Fibroblast of villous mesenchyme (primary cell): ENCODE data around the gene LMF2. TPM values are rescaled to one million over a fixed set of nuclear protein-coding genes. Genes with fewer than 3 reads are reported as not detected.
A peak's percentile ranks its signal among the peaks of the same experiment; 100 is the strongest.

ENCODE experiments used
- DNase-seq: peaks from one replicate; pipeline ENCODE4 v3.0.0-alpha.2; 2010; ENCODE audit warnings: low read depth
- H3K4me3 ChIP-seq: 2 replicates; pipeline ENCODE4 v1.5.1; 2011; ENCODE audit warnings: low read depth, mild to moderate bottlenecking, low read length
- total RNA-seq: library from RNA; depleted of rRNA; stranded (reverse); fragments of >200 nt; gene quantifications from 2 replicates; pipeline ENCODE4 v1.2.3, GENCODE V29; 2012
- TF ChIP-seq, protein P1 (sequence below): IDR thresholded peaks from 2 replicates; pipeline ENCODE4 v1.5.1; 2012; ENCODE audit warnings: low read depth, mild to moderate bottlenecking, low read length; ENCODE audit not compliant: insufficient read depth

The LMF2 gene
- total RNA-seq, 1 donor = 50.1 TPM

DNA sequence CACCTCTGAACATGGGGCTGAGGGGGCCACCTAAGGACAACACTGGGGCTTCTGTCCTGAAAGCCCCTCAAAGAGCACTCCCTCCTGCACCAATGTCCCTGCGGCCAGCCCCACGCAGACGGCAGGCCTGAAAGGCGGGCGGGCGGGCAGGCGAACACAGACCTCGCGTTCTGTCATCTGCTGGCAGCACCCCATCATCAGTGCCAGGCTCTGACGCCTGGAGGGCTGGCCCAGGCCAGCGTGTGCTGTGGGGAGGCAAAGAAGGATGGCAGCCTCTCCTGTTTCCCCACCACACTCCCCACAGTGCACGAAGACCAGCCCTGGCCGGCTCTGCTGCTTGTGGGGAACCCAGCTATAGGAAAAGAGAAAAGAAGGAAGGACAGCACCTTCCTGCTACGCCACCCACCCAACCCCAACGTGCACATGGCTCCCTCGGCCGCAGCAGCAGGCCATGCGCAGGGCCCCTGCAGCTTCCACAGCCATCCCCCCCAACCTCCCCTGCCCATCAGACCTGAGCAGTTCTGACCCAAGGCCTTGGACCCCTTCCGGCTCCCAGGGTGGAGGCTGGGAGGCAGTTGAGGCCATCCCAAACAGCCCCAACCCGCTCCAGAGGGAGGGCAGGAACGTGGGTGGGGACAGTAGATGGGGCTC is 36.2 kb downstream of the LMF2 start:
- no peak for DNase-seq
- no peak overlapping the region for H3K4me3 ChIP-seq
- TF ChIP-seq, protein P1, sequence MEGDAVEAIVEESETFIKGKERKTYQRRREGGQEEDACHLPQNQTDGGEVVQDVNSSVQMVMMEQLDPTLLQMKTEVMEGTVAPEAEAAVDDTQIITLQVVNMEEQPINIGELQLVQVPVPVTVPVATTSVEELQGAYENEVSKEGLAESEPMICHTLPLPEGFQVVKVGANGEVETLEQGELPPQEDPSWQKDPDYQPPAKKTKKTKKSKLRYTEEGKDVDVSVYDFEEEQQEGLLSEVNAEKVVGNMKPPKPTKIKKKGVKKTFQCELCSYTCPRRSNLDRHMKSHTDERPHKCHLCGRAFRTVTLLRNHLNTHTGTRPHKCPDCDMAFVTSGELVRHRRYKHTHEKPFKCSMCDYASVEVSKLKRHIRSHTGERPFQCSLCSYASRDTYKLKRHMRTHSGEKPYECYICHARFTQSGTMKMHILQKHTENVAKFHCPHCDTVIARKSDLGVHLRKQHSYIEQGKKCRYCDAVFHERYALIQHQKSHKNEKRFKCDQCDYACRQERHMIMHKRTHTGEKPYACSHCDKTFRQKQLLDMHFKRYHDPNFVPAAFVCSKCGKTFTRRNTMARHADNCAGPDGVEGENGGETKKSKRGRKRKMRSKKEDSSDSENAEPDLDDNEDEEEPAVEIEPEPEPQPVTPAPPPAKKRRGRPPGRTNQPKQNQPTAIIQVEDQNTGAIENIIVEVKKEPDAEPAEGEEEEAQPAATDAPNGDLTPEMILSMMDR = no peak

DNA sequence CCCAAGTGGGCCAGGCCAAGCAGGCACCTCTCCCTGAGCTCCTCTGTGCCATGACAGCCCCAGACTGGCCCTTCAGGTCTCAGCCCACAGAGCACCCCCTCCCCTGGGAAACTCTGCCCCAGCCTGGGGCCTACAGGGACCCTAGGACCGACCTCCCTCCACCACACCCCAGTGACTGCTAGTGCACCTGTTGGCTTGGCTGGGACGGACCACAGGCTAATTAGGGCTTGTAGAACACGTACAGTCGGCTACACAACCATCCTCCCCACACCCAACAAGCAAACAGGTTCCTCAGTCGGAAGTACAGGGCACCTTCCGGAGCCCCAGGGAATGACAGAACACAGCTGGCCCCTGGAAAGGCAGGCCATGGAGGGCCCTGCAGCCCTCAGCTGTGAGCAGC is 37.0 kb downstream of the LMF2 start:
- no peak overlapping the region for H3K4me3 ChIP-seq
- TF ChIP-seq, protein P1 = no peak
- DNase-seq = no peak

DNA sequence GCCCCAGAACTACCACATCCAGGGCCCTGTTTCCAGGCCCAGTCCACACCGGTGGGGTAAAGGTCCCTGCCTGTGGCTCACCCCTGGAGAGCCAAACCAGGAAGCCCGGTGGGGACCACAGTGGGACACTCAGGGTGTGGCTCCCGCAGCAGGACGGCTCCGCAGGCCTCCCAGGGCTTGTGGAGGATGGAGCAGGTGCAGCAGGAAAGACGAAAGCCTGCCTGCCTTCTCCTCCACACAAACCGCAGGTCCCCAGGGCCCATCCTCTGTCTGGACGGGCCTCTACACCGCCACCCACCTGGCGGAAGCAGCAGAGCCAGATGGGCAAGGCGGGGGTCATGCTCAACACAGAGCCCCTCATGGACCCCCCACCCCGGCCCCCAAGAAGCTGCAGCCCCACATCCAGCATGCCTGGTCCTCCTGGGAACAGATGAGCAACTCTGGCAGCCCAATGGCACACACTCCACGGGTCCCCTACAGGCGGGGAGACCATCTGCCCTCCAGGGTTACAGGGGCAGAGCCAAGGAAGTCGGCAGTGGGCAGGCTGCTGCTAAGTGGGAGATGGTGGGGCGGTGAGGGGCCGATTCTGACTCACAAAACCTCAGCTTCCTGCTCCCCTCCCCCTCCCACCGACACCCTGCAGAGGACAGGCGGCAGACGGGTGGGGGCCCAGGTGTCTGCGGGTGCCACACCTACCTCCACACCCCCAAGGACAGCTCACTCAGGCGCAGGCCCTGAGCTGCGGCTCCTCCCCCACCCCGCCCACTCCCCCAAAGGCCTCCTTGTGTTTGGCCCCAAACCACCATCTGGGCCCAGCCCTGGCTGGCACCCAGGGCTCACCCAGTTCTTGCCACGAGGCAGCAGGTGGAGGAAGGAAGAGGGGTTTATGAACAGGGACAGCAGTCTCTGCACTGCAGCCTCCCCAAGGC is 37.9 kb downstream of the LMF2 start:
- TF ChIP-seq, protein P1 = no peak
- H3K4me3 ChIP-seq = no peak overlapping the region
- peak; percentile 31 for DNase-seq

DNA sequence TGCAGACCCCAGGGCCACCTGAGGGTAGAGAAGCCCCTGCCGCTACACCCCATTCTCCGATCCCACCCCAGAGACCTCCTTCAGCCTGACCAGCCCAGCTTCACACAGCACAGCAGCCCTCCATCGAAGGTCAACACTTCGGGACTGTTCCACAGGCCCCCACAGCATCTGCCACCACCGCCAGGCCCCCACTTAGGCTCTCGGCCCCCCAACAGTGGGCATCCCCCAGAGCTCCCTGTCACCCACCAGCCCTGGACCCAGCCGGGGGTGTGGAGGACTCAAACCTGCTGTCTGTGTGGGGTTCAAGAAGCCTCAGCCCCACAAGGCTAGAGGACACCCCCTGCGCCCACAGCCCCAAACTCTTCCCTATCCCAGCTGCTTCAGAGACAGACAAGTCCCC is 38.9 kb downstream of the LMF2 start:
- no peak for DNase-seq
- TF ChIP-seq, protein P1 = no peak
- no peak overlapping the region for H3K4me3 ChIP-seq

DNA sequence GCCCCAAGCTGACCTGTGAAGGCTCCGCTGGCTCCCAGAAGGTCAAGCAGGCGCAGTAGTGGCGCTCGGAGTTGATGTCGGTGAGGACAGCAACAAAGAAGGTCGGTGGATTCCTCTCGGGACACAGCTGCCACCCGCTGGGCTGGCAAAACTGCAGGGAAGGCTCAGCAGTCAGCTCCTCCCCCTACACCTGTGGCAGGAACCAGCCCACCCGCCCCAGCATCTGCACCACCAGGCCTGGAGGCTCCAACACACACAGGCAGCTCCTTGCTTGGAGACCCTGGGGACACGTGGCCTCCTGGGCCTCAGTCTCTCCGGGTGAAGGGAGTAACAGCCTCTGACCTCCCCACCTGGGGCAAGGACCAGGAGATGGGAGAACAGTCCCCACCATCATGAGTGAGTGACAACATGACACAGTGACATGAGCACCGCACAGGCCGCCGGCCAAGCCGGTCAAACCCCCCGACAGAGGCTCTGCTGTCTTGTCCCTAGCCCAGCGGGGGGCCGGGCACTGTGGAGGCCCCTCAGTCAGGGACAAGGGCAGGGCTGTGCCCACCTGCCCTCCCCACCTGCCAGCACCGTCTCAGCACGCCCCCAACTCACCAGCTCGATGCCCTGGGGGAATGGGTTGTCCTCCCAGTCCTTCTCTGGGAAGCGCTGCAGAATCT is 39.6 kb downstream of the LMF2 start:
- TF ChIP-seq, protein P1 = no peak
- no peak for DNase-seq
- H3K4me3 ChIP-seq = no peak overlapping the region

DNA sequence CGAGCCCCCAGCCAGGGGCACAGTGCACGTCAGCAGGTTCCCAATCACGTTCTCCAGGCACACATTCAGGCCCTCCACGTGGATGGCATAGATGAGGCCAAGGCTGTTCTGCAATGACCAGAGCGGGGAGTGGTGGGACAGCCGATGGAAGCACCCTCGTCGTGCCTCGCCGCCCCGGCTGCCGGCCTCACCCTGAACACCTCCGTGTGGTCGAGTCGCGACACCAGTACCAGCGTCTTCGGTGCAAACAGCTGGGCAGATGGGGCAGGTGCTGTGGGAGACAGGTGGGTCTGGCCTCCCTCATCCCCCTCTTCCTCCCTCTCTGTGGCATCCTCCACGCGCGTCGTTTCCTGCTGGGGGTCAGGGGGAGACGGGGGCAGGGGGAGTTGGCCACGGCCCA is 40.2 kb downstream of the LMF2 start:
- DNase-seq = no peak
- TF ChIP-seq, protein P1 = no peak

More for the DNA sequence above, 40.2 kb downstream of the LMF2 start:
- H3K4me3 ChIP-seq = no peak overlapping the region
